Lower leg skin (tissue), 3 donors: ENCODE measurements around the gene NRL.
A peak's percentile ranks its signal among the peaks of the same experiment; 100 is the strongest.

Source experiments
- POLR2A ChIP-seq, 2 donors: fragments of 450-650 bp; IDR thresholded peaks; one replicate each; pipeline ENCODE4 v1.6.1; 2016 to 2017; ENCODE audit warnings: antibody characterized with exemption in 2 of 2, mild to moderate bottlenecking in 1 of 2, moderate library complexity in 1 of 2
- TF ChIP-seq, protein P1 (sequence below), 3 donors: fragments of 450-650 bp; IDR thresholded peaks; one replicate each; pipeline ENCODE4 v1.5.1; 2016; ENCODE audit warnings: antibody characterized with exemption in 3 of 3, mild to moderate bottlenecking in 3 of 3, moderate library complexity in 2 of 3

DNA sequence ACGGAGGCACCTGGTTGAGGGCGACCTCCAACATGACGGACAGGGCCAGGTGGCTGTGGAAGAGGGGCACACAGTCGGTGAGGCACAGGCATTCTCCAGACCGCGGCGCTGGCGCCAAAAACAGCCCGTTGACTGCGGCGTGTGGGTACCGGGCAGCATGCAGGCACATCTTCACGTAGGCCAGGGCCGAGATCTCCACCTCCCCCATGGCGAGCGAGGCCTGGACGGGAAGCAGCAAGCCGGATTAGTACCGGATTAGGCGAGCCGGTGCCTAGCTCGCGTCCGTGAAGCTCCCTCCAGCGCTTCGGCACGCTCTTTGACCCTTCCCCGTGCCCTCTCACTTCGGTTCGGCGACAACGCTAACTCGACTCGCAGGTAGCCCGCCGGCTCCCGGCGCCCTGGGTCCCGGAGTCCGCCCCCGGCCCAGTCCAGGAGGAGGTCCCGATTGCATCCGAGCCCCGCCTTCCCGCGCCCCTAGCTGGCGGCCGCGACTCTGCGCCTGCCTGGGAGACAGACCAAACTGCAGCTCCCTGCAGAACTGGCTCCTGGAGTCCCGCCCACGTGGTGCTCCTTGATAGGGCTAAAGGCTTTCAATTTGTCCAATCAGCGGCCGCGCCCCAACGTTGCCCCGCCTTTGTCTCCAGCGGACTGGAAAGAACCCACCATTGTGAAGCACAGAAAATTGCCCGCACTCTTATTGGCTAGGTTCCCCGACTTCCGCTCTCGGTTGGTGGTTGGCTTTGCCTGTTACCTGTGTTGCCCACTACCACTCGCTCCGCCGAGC, 26.5 kb upstream of the NRL start, which contains the start of gene EMC9:
- TF ChIP-seq, protein P1, sequence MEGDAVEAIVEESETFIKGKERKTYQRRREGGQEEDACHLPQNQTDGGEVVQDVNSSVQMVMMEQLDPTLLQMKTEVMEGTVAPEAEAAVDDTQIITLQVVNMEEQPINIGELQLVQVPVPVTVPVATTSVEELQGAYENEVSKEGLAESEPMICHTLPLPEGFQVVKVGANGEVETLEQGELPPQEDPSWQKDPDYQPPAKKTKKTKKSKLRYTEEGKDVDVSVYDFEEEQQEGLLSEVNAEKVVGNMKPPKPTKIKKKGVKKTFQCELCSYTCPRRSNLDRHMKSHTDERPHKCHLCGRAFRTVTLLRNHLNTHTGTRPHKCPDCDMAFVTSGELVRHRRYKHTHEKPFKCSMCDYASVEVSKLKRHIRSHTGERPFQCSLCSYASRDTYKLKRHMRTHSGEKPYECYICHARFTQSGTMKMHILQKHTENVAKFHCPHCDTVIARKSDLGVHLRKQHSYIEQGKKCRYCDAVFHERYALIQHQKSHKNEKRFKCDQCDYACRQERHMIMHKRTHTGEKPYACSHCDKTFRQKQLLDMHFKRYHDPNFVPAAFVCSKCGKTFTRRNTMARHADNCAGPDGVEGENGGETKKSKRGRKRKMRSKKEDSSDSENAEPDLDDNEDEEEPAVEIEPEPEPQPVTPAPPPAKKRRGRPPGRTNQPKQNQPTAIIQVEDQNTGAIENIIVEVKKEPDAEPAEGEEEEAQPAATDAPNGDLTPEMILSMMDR (IDR thresholded peaks at IDR 0.05): peak in 1 of 3 donors; percentile 47
- no peak for TF ChIP-seq POLR2A (IDR thresholded peaks at IDR 0.05)
